ENCODE results near the gene SCD5. TPM values are rescaled to one million over a fixed set of nuclear protein-coding genes. Genes with fewer than 3 reads are reported as not detected.

The SCD5 gene
- total and polyA plus RNA-seq, 2 donors (not counting 3 experiments of a cell fraction or from before 2014, with no cell fraction given), result 38.4 to 38.5 TPM

GRCh38 chr4:82782626-82783345 lies 15.8 kb downstream of the SCD5 start:
- Histone ChIP-seq H3K4me1 (ENCODE audit: control insufficient read depth, extremely low read depth, insufficient read depth, low read length) (peaks cover 49% of the 10 kb centered on the region), H3K79me2 (ENCODE audit: control insufficient read depth, insufficient read depth, low read length) (peaks cover 27% of the 10 kb centered on the region), H3K9me1 (replicated peaks; ENCODE audit: control insufficient read depth, extremely low read depth, insufficient read depth, low read length) (no peaks in the 10 kb centered on the region), H3K4me2 (ENCODE audit: insufficient read depth, low read length) (no peak overlapping the region), H4K20me1 (replicated peaks; ENCODE audit: control insufficient read depth, extremely low read depth, insufficient read depth, low read length) (no peaks in the 10 kb centered on the region), H2AFZ (ENCODE audit: low read depth, low read length) (no peak overlapping the region), H3K9me3 (replicated peaks; ENCODE audit: control insufficient read depth, insufficient read depth, low read length) (no peaks in the 10 kb centered on the region), H3K27me3 (ENCODE audit: control insufficient read depth in 2 of 2, insufficient read depth in 2 of 2, low read length in 2 of 2) (no peaks in the 10 kb centered on the region), H3K4me3 (replicated peaks in 1 of 3; ENCODE audit: insufficient read depth in 1 of 3, low read depth in 1 of 3, low read length in 3 of 3) (no peak overlapping the region), H3K27ac (ENCODE audit: insufficient read depth, low read depth, low read length) (no peak overlapping the region), H3K36me3 (ENCODE audit: control insufficient read depth in 2 of 2, extremely low read depth in 1 of 2, insufficient read depth in 2 of 2, low read length in 2 of 2) (no peaks in the 10 kb centered on the region), H3K9ac (replicated peaks; ENCODE audit: extremely low read depth, insufficient read depth, low read length) (no peak overlapping the region)
- ChIA-PET POLR2A (no interaction called here), CTCF (interaction anchor here (4.3 kb wide), 1 partner anchor 17 kb away, joined by 49 read pairs; the partner anchor contains the start of gene SCD5)
- FAIRE-seq (peak; percentile 12), DNase-seq (ENCODE audit: low read depth, low spot score) (no peak)
- TF ChIP-seq, protein P1, sequence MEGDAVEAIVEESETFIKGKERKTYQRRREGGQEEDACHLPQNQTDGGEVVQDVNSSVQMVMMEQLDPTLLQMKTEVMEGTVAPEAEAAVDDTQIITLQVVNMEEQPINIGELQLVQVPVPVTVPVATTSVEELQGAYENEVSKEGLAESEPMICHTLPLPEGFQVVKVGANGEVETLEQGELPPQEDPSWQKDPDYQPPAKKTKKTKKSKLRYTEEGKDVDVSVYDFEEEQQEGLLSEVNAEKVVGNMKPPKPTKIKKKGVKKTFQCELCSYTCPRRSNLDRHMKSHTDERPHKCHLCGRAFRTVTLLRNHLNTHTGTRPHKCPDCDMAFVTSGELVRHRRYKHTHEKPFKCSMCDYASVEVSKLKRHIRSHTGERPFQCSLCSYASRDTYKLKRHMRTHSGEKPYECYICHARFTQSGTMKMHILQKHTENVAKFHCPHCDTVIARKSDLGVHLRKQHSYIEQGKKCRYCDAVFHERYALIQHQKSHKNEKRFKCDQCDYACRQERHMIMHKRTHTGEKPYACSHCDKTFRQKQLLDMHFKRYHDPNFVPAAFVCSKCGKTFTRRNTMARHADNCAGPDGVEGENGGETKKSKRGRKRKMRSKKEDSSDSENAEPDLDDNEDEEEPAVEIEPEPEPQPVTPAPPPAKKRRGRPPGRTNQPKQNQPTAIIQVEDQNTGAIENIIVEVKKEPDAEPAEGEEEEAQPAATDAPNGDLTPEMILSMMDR (IDR thresholded peaks at IDR 0.05; ENCODE audit: extremely low read depth in 1 of 2, insufficient read depth in 1 of 2, low read depth in 1 of 2, low read length in 2 of 2), result no peak
- TF ChIP-seq POLR2A (IDR thresholded peaks at IDR 0.05; ENCODE audit: low read depth, low read length), result no peak
- TF ChIP-seq GATA2 (IDR thresholded peaks at IDR 0.05; ENCODE audit: insufficient read depth, insufficient read length, low read depth, low read length), result no peak
- TF ChIP-seq MYC (IDR thresholded peaks at IDR 0.05; ENCODE audit: low read depth, low read length), result no peak
- TF ChIP-seq JUN (IDR thresholded peaks at IDR 0.05; ENCODE audit: borderline replicate concordance, insufficient read depth, insufficient read length, low read depth), result no peak
- TF ChIP-seq FOS (IDR thresholded peaks at IDR 0.05; ENCODE audit: borderline replicate concordance, insufficient read depth, low read length), result no peak
- TF ChIP-seq EZH2 (IDR thresholded peaks at IDR 0.05; ENCODE audit: borderline replicate concordance, low read depth, low read length, severe bottlenecking), result no peak
- no peak for TF ChIP-seq POLR2AphosphoS5 (IDR thresholded peaks at IDR 0.05; ENCODE audit: insufficient read depth, low read depth, low read length)
- TF ChIP-seq, protein P2, sequence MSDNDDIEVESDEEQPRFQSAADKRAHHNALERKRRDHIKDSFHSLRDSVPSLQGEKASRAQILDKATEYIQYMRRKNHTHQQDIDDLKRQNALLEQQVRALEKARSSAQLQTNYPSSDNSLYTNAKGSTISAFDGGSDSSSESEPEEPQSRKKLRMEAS (IDR thresholded peaks at IDR 0.05; ENCODE audit: insufficient read depth, insufficient read length), result no peak
- dilution Hi-C loops (cut with MboI; ENCODE audit: extremely low pct_ligation_motif_present, low sequenced_read_pairs) (no loop called here), intact Hi-C loops (cut with micrococcal nuclease) (no loop called here)
- BruUV-seq (replicated peaks), result no TSS peak

Measured in endothelial cell of umbilical vein (primary cell).